HG02884 (cell line): ENCODE results near the gene BRINP3.
"Not testable (repeated sequence)": the region's sequence is repeated elsewhere in the genome, so short reads cannot be mapped to it uniquely, and the experiment has no call there.

Source experiments
- ATAC-seq: cut with Tn5 transposase; IDR thresholded peaks from one replicate; pipeline ENCODE4 v1.9.1; 2021; ENCODE audit warnings: mild to moderate bottlenecking, moderate library complexity; ENCODE audit not compliant: unreplicated experiment

BRINP3 gene

GRCh38 chr1:190477762-190478148 lies at the start of gene BRINP3:
Gene BRINP3 (minus strand): TSS chr1:190477864.
- no peak for ATAC-seq

DNA sequence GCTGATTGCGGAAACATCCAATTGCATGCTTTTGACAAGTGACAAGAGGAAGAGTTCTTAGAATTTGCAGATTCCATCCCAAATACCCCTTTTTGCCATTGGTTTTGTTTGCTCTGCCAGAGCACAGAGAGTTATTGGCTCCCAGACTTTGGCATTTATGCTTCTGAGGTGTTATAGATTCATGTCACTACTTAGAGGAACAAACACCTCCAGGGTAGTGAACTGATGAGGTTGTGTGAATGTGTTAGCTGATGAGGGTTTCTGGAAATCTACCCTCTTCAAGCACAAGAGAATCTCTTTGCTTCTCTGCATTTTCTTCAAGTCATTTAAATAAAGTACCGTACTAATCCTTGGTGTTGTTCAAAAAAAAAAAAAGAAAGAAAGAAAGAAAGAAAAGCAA lies 33.9 kb upstream of the BRINP3 start:
- ATAC-seq, result no peak

- ATAC-seq, result no peak
Observed at GRCh38 chr1:190507357-190507756, 29.7 kb upstream of the BRINP3 start.

DNA sequence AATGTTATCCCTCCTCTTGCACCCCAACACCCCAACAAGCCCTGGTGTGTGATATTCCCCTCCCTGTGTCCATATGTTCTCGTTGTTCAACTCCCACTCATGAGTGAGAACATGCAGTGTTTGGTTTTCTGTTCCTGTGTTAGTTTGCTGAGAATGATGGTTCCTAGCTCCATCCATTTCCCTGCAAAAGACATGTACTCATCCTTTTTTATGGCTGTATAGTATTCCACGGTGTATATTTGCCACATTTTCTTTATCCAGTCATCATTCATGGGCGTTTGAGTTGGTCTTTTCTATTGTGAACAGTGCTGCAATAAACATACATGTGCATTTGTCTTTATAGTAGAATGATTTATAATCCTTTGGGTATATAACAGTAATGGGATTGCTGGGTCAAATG lies 26.9 kb upstream of the BRINP3 start:
- ATAC-seq, result not testable (repeated sequence)

DNA sequence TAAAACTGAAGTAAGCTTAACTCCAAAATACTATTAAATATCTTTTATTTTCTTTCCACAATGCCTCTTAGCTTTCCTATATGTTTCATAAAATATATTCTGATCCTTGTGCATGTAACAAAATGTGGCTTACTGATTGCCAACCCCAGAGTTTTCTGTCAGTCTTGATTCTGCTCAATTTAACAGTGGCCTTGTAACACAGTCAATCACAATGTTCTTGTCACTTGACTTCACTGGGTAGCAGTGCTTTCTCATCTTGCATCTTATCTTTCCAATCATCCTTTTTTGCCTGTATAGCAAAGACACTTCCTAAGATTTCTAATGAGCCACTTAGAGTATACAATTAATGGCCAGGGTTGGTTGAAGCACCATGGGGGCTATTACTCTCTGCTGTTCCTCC lies 19.9 kb upstream of the BRINP3 start:
- no peak for ATAC-seq

DNA sequence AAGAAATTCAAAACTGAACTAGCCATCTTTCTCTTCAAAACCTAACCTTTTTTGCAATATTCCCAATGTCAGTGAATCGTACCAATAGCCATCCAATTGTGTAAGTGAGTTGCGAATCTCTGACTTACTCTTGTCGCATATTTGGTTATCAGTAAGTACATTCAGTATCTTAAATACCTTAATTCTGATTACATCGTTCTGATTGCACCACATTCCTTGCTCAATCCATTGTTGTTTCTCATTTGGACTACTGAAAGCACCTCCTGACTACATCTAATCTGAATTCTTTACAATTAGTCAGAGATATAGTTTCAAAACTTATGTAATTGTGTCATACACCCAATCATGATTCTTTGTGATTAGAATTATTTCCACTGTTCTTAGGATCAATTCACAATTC lies 16.8 kb upstream of the BRINP3 start:
- no peak for ATAC-seq

DNA sequence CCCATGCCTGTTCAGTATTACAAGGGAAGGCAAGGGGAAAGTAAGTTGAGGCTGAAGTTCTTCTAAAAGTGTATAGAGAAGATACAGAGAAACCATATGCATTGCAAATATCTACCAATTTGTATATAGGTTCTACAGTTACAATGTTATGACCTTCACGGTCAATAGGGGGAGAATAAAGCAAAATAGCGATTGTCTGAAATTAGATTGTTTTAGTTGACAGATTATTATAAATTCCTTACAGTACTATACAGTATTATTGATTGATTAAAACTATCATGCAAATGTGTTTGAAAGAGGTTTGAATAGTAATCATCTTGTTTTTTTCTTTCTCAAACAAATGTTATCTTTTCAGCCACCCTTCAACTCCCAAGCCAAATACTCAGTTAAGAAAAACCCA lies 13.7 kb upstream of the BRINP3 start:
- ATAC-seq, result no peak

GRCh38 chr1:190484045-190484444 lies 6.4 kb upstream of the BRINP3 start:
- no peak for ATAC-seq

GRCh38 chr1:190480231-190480630 lies 2.6 kb upstream of the BRINP3 start:
- ATAC-seq, result no peak

- ATAC-seq, result no peak
Observed at GRCh38 chr1:190479516-190479915, 1.9 kb upstream of the BRINP3 start.

DNA sequence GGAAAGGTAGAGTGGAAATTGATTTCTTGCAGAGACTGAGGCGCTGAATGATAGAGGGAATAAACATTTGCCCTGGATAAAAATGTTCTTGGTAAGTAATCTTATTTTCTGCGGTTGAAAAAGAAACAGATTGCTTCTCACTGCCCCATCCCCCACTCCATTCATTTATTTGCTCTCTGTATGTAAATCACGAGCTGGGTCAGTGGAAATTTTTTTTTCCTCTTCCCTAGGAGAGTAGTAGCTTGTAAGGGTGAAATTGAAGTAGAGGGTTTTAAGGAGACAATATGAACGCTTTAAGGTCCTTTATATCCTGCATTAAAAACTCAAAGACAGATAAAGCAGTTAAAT lies 1.4 kb upstream of the BRINP3 start:
- ATAC-seq, result no peak

DNA sequence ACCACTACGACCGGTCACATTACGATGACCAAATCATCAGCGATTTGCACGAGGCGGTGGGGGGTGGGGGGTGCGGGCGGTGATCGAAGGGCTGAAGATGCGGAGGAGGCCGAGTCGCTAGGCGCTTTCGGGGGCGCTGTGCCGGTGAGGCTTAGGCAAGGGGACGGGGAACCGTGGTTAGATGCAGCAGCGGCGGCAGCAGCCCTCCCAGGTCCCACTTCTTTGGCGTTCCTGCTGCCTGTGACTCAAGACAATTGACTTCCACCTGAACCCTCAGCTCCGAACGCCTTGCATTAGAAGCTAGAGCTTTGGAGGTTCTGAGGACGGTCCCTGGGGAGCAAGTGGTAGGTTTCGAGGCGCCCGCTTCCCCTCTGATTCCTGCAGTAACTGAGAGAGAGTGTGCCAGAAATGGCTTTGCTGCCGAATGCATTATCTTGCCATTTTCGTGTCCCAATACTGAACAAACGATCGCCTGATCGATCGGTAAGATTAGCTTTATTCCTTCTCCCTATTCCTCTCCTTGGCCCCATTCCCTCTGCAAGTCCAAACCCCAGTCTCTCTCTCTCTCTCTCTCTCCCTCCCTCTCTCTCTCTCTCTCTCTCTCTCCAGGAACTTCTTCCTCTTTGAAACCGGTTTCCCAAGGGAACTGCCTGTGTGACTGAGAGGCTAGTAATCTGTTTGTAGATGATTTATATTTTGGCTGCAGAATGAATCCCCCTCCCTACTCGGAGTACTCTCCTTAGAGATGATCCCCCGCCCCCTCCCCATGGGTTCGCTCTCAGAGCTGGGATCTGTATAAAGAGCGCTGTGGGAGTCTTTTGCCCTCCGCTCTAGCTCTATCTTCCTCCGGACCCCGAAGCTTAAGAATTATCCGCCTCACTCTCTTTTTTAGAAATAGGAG lies 735 bp upstream of the BRINP3 start:
- ATAC-seq, result no peak

GRCh38 chr1:190476806-190477205 lies 858 bp downstream of the BRINP3 start:
- ATAC-seq, result no peak

DNA sequence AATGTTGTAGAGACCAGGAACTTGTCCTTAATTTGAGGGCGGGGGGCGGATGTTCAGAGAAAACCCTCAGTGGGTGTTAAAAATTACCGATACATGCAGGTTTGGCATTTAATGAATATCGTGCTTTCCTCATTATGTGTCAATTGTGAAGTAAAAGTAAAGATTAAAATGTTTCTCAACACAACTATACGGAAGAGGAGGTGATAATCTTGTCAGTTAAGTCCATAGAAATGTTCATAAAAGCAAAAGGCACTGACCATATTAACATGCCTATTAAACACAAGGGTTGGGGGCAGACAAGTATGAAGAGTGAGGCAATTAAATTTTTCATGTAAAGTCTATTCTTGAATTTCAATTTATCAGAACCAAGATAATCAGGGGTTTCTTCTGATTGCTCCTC lies 1.3 kb downstream of the BRINP3 start:
- no peak for ATAC-seq

GRCh38 chr1:190475421-190476141 lies 2.1 kb downstream of the BRINP3 start:
- ATAC-seq, result no peak

- no peak for ATAC-seq
Observed at GRCh38 chr1:190474650-190475211, 2.9 kb downstream of the BRINP3 start.

- ATAC-seq, result no peak
Observed at GRCh38 chr1:190474010-190474409, 3.7 kb downstream of the BRINP3 start.

- ATAC-seq, result no peak
Observed at GRCh38 chr1:190472494-190472893, 5.2 kb downstream of the BRINP3 start.

DNA sequence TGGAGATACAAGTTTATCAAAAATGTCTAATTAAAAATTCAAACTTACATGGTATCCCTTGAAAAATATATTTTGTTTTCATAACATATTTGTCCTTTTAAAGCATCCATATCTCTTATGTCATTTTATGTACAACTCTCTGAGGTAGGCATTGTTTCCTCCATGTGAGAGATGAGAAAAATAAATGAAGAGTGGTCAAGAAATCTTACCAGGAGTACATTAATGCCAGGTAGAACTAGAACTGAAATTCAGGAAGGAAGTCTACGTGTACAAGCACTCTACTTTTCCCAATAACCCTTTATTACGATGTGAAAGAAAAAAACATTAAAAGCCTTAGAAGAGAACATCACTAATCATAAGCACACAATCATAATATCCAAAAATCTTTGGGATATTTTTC lies 5.6 kb downstream of the BRINP3 start:
- ATAC-seq, result no peak

DNA sequence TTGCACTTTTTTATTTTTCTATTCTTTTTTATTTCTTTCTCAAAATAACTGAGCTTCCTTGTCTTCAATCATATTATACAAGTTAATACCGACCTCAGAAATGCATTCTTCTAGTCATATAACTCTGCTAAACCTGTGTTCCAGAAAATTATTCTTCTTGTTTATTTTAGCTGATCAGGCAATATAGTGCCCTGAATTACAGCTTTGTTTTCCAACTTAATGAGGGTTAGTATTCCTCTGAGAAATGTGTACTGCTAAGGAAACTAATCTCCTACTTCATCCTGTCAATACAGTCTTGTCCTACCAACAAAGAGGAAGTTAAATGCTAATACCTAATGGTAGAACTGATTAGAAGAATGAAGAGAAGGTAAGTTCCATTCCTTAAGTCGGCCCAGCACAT lies 13.0 kb downstream of the BRINP3 start:
- no peak for ATAC-seq

- no peak for ATAC-seq
Observed at GRCh38 chr1:190456129-190456528, 21.5 kb downstream of the BRINP3 start.

DNA sequence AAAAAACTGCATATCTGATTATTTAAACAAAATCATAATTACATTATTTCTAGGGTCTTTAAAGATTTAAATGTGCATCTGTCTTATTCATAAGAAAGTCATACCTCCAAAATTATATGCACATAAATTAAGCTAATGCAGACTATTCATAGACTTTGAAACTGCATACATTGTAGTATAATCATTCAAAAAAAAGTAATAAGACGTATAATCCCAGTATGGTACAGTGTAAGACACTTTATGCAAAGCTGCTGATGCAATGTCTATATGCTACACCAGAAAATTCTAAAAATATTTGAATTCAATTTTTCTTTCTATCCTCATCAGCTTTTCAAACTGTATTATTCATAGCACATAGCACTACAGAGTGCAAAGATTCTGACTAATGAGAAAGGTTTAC lies 22.0 kb downstream of the BRINP3 start:
- ATAC-seq, result no peak
